Prostate gland (tissue), 2 donors: ENCODE data around the gene PABPC1L.

ENCODE experiments used
- POLR2A ChIP-seq: fragments of 450-650 bp; IDR thresholded peaks from one replicate; pipeline ENCODE4 v1.6.1; 2016; ENCODE audit warnings: antibody characterized with exemption, mild to moderate bottlenecking
- POLR2AphosphoS5 ChIP-seq: sonication (generic); formaldehyde crosslinking; IDR thresholded peaks from one replicate; pipeline ENCODE4 v1.6.1; 2017; ENCODE audit warnings: antibody characterized with exemption
- TF ChIP-seq, protein P1 (sequence below), 4 experiments: fragments of 200-600 bp in 2 of 4; fragments of 450-650 bp in 2 of 4; sonication (generic) in 2 of 4; IDR thresholded peaks; 1 replicate in 3 of 4; 2 replicates in 1 of 4; pipeline ENCODE4 v1.5.1; 2016 to 2019; ENCODE audit warnings: antibody characterized with exemption in 4 of 4, mild to moderate bottlenecking in 2 of 4, moderate library complexity in 2 of 4

DNA sequence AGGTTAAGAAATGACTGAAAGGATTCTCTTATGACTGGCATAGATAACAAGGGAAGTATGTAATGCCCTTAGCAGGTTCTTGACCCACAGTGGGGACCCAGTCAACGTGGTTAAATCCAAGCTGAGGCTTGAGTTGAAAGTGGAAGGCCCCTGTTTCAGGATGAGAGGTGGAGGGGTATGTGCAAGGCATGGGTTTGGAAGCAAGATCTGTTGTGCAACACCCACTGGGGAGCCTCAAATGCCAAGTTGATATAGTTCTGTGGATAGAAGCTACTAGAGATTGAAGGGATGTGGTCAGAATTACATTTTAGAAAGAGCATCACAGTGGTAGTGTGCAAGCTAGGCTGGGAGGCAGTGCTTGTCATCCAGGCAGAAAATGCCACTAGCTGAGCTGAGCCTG lies 5.1 kb downstream of the PABPC1L start:
- TF ChIP-seq POLR2A (no peak), POLR2AphosphoS5 (no peak)
- TF ChIP-seq, protein P1, sequence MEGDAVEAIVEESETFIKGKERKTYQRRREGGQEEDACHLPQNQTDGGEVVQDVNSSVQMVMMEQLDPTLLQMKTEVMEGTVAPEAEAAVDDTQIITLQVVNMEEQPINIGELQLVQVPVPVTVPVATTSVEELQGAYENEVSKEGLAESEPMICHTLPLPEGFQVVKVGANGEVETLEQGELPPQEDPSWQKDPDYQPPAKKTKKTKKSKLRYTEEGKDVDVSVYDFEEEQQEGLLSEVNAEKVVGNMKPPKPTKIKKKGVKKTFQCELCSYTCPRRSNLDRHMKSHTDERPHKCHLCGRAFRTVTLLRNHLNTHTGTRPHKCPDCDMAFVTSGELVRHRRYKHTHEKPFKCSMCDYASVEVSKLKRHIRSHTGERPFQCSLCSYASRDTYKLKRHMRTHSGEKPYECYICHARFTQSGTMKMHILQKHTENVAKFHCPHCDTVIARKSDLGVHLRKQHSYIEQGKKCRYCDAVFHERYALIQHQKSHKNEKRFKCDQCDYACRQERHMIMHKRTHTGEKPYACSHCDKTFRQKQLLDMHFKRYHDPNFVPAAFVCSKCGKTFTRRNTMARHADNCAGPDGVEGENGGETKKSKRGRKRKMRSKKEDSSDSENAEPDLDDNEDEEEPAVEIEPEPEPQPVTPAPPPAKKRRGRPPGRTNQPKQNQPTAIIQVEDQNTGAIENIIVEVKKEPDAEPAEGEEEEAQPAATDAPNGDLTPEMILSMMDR (IDR thresholded peaks at IDR 0.05): no peak
